Peyer's patch (tissue), 4 donors: ENCODE results near the gene AHI1. TPM values are rescaled to one million over a fixed set of nuclear protein-coding genes. Genes with fewer than 3 reads are reported as not detected.

Experiments used
- DNase-seq, 3 donors: peaks; one replicate each; pipeline ENCODE4 v3.0.0-alpha.2; 2017 to 2019
- H3K27ac ChIP-seq, 4 donors: fragments of 200-600 bp; sonication (generic); one replicate each; pipeline ENCODE4 v1.5.1; 2016 to 2019
- H3K27me3 ChIP-seq, 2 donors: fragments of 200-600 bp; sonication (generic); one replicate each; pipeline ENCODE4 v1.5.1; 2019
- H3K36me3 ChIP-seq, 3 donors: fragments of 200-600 bp; sonication (generic); one replicate each; pipeline ENCODE4 v1.5.1; 2016 to 2019
- H3K4me1 ChIP-seq, 4 donors: fragments of 200-600 bp; sonication (generic); one replicate each; pipeline ENCODE4 v1.5.1; 2016 to 2019
- H3K4me3 ChIP-seq, 4 donors: fragments of 200-600 bp; sonication (generic); 1 replicate in 3 of 4; 2 replicates in 1 of 4; pipeline ENCODE4 v1.5.1; 2016 to 2019; ENCODE audit warnings: mild to moderate bottlenecking in 1 of 4
- H3K9me3 ChIP-seq, 4 donors: fragments of 200-600 bp; sonication (generic); one replicate each; pipeline ENCODE4 v1.5.1; 2016 to 2019; ENCODE audit warnings: mild to moderate bottlenecking in 1 of 4
- POLR2A ChIP-seq, 2 donors: fragments of 450-650 bp; IDR thresholded peaks; one replicate each; pipeline ENCODE4 v1.5.1; 2017; ENCODE audit warnings: antibody characterized with exemption in 2 of 2, mild to moderate bottlenecking in 2 of 2, moderate library complexity in 2 of 2
- total RNA-seq, 4 donors: library from RNA; depleted of rRNA; stranded (reverse); fragments of >200 nt; gene quantifications; one replicate each; pipeline ENCODE4 v1.1.0, GENCODE V29; 2016
- TF ChIP-seq, protein P1 (sequence below), 6 experiments: fragments of 450-650 bp in 4 of 6; fragments of 200-600 bp in 2 of 6; sonication (generic) in 1 of 6; IDR thresholded peaks; one replicate each; pipeline ENCODE4 v1.5.1; 2017 to 2019; ENCODE audit warnings: antibody characterized with exemption in 6 of 6, mild to moderate bottlenecking in 3 of 6, moderate library complexity in 1 of 6

Gene AHI1
- total RNA-seq, 4 donors from 2014 or later, result 4.4 to 141 (median 17.6) TPM

DNA sequence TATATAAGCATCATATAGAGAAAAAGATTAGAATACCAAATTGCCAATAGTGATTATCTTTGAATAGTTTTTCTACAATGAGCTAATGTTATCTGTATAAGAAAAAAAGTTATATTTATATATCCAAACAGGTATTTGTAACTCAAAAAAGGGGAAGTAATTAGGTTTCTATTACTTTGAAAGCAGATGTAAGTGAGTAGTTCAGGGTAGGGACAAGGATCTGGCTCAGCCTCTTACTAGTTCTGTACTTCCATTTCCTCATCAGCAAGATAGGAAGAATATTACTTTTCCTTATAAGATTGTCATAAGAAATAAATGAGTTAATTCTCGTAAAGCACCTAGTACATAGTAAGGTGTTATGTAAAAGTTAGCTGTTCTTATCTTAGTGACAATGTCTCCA lies 32.2 kb downstream of the AHI1 start:
- Histone ChIP-seq H3K27me3 (no peaks in the 10 kb centered on the region), H3K27ac (no peak overlapping the region), H3K9me3 (no peaks in the 10 kb centered on the region), H3K4me3 (no peak overlapping the region), H3K4me1 (peaks cover 0 to 5% (median 0%) of the 10 kb centered on the region in 4 donors), H3K36me3 (peaks cover 0 to 6% (median 0%) of the 10 kb centered on the region in 3 donors)
- DNase-seq, result no peak
- TF ChIP-seq, protein P1, sequence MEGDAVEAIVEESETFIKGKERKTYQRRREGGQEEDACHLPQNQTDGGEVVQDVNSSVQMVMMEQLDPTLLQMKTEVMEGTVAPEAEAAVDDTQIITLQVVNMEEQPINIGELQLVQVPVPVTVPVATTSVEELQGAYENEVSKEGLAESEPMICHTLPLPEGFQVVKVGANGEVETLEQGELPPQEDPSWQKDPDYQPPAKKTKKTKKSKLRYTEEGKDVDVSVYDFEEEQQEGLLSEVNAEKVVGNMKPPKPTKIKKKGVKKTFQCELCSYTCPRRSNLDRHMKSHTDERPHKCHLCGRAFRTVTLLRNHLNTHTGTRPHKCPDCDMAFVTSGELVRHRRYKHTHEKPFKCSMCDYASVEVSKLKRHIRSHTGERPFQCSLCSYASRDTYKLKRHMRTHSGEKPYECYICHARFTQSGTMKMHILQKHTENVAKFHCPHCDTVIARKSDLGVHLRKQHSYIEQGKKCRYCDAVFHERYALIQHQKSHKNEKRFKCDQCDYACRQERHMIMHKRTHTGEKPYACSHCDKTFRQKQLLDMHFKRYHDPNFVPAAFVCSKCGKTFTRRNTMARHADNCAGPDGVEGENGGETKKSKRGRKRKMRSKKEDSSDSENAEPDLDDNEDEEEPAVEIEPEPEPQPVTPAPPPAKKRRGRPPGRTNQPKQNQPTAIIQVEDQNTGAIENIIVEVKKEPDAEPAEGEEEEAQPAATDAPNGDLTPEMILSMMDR (IDR thresholded peaks at IDR 0.05), result no peak
- TF ChIP-seq POLR2A (IDR thresholded peaks at IDR 0.05), result no peak

DNA sequence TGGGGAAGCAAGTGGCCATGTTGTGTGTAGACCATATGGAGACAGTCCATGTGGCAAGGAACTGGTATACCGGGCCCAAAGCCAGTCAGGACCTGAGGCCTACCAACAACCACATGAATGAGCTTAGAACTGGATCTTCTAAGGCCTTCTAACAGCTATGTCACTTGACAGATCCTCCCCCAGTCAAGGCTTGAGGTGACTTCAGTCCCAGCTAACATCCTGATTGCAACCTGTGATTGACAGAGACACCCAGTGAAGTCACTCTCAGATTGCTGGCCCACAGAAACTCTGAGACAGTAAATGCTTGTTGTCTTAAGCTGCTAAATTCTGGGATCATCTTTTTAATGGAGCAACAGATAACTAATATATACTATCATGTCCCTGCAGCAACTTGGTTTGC lies 32.9 kb downstream of the AHI1 start:
- Histone ChIP-seq H3K27ac (no peak overlapping the region), H3K27me3 (no peaks in the 10 kb centered on the region), H3K36me3 (peaks cover 0 to 6% (median 0%) of the 10 kb centered on the region in 3 donors), H3K4me1 (peaks cover 0 to 5% (median 0%) of the 10 kb centered on the region in 4 donors), H3K9me3 (no peaks in the 10 kb centered on the region), H3K4me3 (no peak overlapping the region)
- no peak for TF ChIP-seq POLR2A (IDR thresholded peaks at IDR 0.05)
- TF ChIP-seq, protein P1 (IDR thresholded peaks at IDR 0.05), result no peak
- no peak for DNase-seq

DNA sequence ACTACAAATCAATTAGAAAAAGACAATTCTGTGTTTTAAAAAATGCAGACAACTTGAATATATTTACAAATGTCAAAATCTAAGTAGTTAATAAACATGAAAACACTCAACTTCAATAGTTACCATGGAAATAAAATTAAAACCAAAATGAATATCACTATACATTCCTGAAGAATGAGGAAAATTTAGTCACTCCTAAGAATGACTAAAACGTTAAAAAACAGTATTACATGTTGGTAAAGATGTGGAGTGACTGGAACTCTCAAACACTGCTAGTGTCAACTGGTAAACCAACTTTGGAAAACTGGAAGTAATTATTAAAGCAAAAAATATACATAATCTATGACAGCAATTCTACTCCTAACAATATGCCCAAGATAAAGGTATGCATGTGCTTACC lies 36.3 kb downstream of the AHI1 start:
- TF ChIP-seq POLR2A (IDR thresholded peaks at IDR 0.05), result no peak
- TF ChIP-seq, protein P1 (IDR thresholded peaks at IDR 0.05), result no peak
- Histone ChIP-seq H3K36me3 (peaks cover 0 to 6% (median 0%) of the 10 kb centered on the region in 3 donors), H3K4me3 (no peak overlapping the region), H3K9me3 (no peaks in the 10 kb centered on the region), H3K27ac (no peak overlapping the region), H3K27me3 (no peaks in the 10 kb centered on the region), H3K4me1 (peaks cover 0 to 5% (median 0%) of the 10 kb centered on the region in 4 donors)
- no peak for DNase-seq

DNA sequence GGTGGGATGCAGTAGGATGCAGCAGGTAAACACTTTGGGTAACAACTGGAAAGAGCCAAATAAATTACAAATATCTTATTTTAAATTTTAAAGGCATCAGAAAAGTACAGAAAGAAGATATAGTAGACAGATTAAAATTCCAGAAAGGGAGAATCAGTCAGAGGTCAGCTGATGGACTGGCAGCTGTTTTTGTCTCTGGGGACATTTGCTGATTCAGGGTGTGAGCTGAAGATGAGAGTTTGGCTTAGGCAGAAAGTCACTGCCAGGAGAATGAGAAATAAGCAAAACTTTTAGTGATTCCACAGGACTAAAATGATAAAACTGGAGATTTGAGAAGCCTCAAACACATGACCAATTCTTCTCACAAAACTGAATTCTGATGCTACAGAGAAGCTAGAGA lies 39.5 kb downstream of the AHI1 start:
- H3K4me3 ChIP-seq, result no peak overlapping the region
- no peak overlapping the region for H3K27ac ChIP-seq
- TF ChIP-seq, protein P1 (IDR thresholded peaks at IDR 0.05), result no peak
- no peak for TF ChIP-seq POLR2A (IDR thresholded peaks at IDR 0.05)
- no peaks in the 10 kb centered on the region for H3K27me3 ChIP-seq
- H3K9me3 ChIP-seq, result no peaks in the 10 kb centered on the region
- no peaks in the 10 kb centered on the region for H3K4me1 ChIP-seq
- DNase-seq, result no peak
- H3K36me3 ChIP-seq, result peaks cover 0 to 6% (median 0%) of the 10 kb centered on the region in 3 donors

DNA sequence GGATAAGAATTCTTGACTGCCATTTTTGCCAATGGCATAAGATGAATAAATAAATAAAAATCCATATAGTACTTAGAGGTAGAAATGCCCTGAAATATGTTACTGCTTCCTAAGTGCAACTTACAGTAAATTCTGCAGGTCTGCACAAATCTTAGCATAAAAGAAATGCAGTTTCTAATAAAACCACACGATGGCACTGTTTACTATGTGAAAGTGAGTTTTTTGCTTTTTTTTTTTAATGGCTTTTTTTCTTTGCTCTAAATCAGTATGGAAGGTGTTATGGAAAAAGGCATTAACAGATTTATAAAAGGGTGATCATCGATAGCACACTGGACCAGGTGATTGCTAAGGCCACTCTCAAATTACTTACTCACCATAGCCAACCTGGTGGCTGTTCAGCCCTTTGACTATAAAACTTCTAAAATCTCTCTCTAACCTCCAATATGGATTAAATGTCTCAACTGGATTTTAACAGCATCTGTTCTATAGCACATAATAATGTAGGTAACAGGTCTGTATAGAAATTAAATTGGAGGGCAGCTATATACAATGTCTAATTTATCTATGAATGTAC lies 45.8 kb downstream of the AHI1 start:
- TF ChIP-seq, protein P1 (IDR thresholded peaks at IDR 0.05), result peak; percentile 51 to 68 (median 64)
- no peak for TF ChIP-seq POLR2A (IDR thresholded peaks at IDR 0.05)
- Histone ChIP-seq H3K27me3 (no peaks in the 10 kb centered on the region), H3K27ac (no peak overlapping the region), H3K4me1 (no peaks in the 10 kb centered on the region), H3K4me3 (no peak overlapping the region), H3K36me3 (no peaks in the 10 kb centered on the region), H3K9me3 (no peaks in the 10 kb centered on the region)
- no peak for DNase-seq
